Ectodermal cell (in vitro differentiated cells): Measurements from ENCODE around the gene SUGCT.
"Not testable (repeated sequence)": the region's sequence is repeated elsewhere in the genome, so short reads cannot be mapped to it uniquely, and the experiment has no call there.

Experiments used
- H3K27ac ChIP-seq: 2 replicates; pipeline ENCODE4 v1.7.0; 2013; ENCODE audit warnings: mild to moderate bottlenecking, low read depth, low read length; ENCODE audit not compliant: insufficient read depth, poor library complexity, severe bottlenecking
- H3K27me3 ChIP-seq: 2 replicates; pipeline ENCODE4 v1.7.0; 2013; ENCODE audit warnings: mild to moderate bottlenecking, low read length; ENCODE audit not compliant: insufficient read depth, control insufficient read depth, poor library complexity, severe bottlenecking
- H3K36me3 ChIP-seq: one replicate; pipeline ENCODE4 v1.7.0; 2013; ENCODE audit warnings: low read length; ENCODE audit not compliant: control insufficient read depth, insufficient read depth
- H3K4me1 ChIP-seq: one replicate; pipeline ENCODE4 v1.7.0; 2013; ENCODE audit warnings: low read length; ENCODE audit not compliant: control insufficient read depth, insufficient read depth
- H3K4me3 ChIP-seq: 2 replicates; pipeline ENCODE4 v1.7.0; 2013; ENCODE audit warnings: low read depth, low read length, control low read depth; ENCODE audit not compliant: insufficient read depth
- H3K9me3 ChIP-seq: 2 replicates; pipeline ENCODE4 v1.7.0; 2013; ENCODE audit warnings: mild to moderate bottlenecking, low read length, moderate library complexity; ENCODE audit not compliant: control insufficient read depth
- WGBS, 2 experiments: methylation state at CpG; one replicate each; pipeline ENCODE4 v1.1.7; 2013; ENCODE audit warnings: missing lambda C conversion rate in 2 of 2; 5-methylcytosine and 5-hydroxymethylcytosine counted together

The SUGCT gene

GRCh38 chr7:40138973-40139372 is 4.2 kb downstream of the SUGCT start:
- Histone ChIP-seq H3K27me3 (peaks cover 14% of the 10 kb centered on the region), H3K4me3 (no peak overlapping the region), H3K4me1 (no peaks in the 10 kb centered on the region), H3K36me3 (no peaks in the 10 kb centered on the region), H3K9me3 (no peaks in the 10 kb centered on the region), H3K27ac (no peak overlapping the region)
- 91 to 93% methylated on average over 3 to 4 of the region's 5 CpGs for WGBS, 2 experiments

- H3K27ac ChIP-seq, H3K4me3 ChIP-seq, H3K9me3 ChIP-seq, H3K4me1 ChIP-seq, H3K36me3 ChIP-seq: not testable (repeated sequence)
- peaks cover 14% of the 10 kb centered on the region for H3K27me3 ChIP-seq
- 93 to 96% methylated on average over 13 of the region's 13 CpGs for WGBS, 2 experiments
Measured at GRCh38 chr7:40139891-40140290, 5.1 kb downstream of the SUGCT start.

- 90 to 92% methylated on average over 5 of the region's 5 CpGs for WGBS, 2 experiments
- H3K27ac ChIP-seq, H3K27me3 ChIP-seq, H3K4me3 ChIP-seq, H3K36me3 ChIP-seq, H3K9me3 ChIP-seq, H3K4me1 ChIP-seq: not testable (repeated sequence)
Measured at GRCh38 chr7:40141916-40142315, 7.1 kb downstream of the SUGCT start.

GRCh38 chr7:40145596-40146130 is 10.9 kb downstream of the SUGCT start:
- H3K36me3 ChIP-seq, H3K4me3 ChIP-seq, H3K27ac ChIP-seq, H3K27me3 ChIP-seq, H3K9me3 ChIP-seq, H3K4me1 ChIP-seq: not testable (repeated sequence)
- 91 to 94% methylated on average over 2 to 3 of the region's 3 CpGs for WGBS, 2 experiments

- WGBS, 2 experiments, result 93 to 94% methylated on average over 19 of the region's 19 CpGs
- H3K4me3 ChIP-seq, result no peak overlapping the region
Measured at GRCh38 chr7:40147371-40148246, 12.8 kb downstream of the SUGCT start.

GRCh38 chr7:40148247-40148580 is 13.4 kb downstream of the SUGCT start:
- H3K27me3 ChIP-seq, H3K4me3 ChIP-seq, H3K36me3 ChIP-seq, H3K4me1 ChIP-seq, H3K27ac ChIP-seq, H3K9me3 ChIP-seq: not testable (repeated sequence)
- 85 to 94% methylated on average over 7 of the region's 7 CpGs for WGBS, 2 experiments

More at GRCh38 chr7:40147371-40148246, 12.8 kb downstream of the SUGCT start:
- Histone ChIP-seq H3K36me3 (no peaks in the 10 kb centered on the region), H3K9me3 (no peaks in the 10 kb centered on the region), H3K27me3 (no peaks in the 10 kb centered on the region), H3K4me1 (no peaks in the 10 kb centered on the region), H3K27ac (no peak overlapping the region)

- H3K36me3 ChIP-seq, result no peaks in the 10 kb centered on the region
- 49% methylated on average over 2 of the region's 2 CpGs for WGBS, 2 experiments
- H3K27me3 ChIP-seq, result no peaks in the 10 kb centered on the region
- H3K4me3 ChIP-seq, result no peak overlapping the region
- no peaks in the 10 kb centered on the region for H3K4me1 ChIP-seq
- H3K27ac ChIP-seq, result no peak overlapping the region
- H3K9me3 ChIP-seq, result no peaks in the 10 kb centered on the region
Measured at GRCh38 chr7:40148671-40149070, 13.9 kb downstream of the SUGCT start.

- no peaks in the 10 kb centered on the region for H3K9me3 ChIP-seq
- no peaks in the 10 kb centered on the region for H3K4me1 ChIP-seq
- H3K4me3 ChIP-seq, result no peak overlapping the region
- no peaks in the 10 kb centered on the region for H3K36me3 ChIP-seq
- H3K27ac ChIP-seq, result no peak overlapping the region
- 90 to 94% methylated on average over 1 of the region's 1 CpG for whole genome bisulfite sequencing, 2 experiments
- H3K27me3 ChIP-seq, result no peaks in the 10 kb centered on the region
Measured at GRCh38 chr7:40151504-40151903, 16.7 kb downstream of the SUGCT start.

GRCh38 chr7:40156988-40157387 is 22.2 kb downstream of the SUGCT start:
- no peaks in the 10 kb centered on the region for H3K4me1 ChIP-seq
- WGBS, 2 experiments, result 95 to 100% methylated on average over 4 of the region's 4 CpGs
- H3K36me3 ChIP-seq, result no peaks in the 10 kb centered on the region
- H3K27me3 ChIP-seq, result no peaks in the 10 kb centered on the region
- no peak overlapping the region for H3K4me3 ChIP-seq
- H3K27ac ChIP-seq, result no peak overlapping the region
- no peaks in the 10 kb centered on the region for H3K9me3 ChIP-seq

GRCh38 chr7:40162516-40162915 is 27.7 kb downstream of the SUGCT start:
- H3K4me3 ChIP-seq, result no peak overlapping the region
- H3K9me3 ChIP-seq, result no peaks in the 10 kb centered on the region
- 89 to 93% methylated on average over 2 of the region's 2 CpGs for WGBS, 2 experiments

More at GRCh38 chr7:40162516-40162915, 27.7 kb downstream of the SUGCT start:
- Histone ChIP-seq H3K27me3 (no peaks in the 10 kb centered on the region), H3K36me3 (no peaks in the 10 kb centered on the region), H3K27ac (no peak overlapping the region), H3K4me1 (no peaks in the 10 kb centered on the region)
